ENCODE results near the gene TM9SF4.

Gene TM9SF4

GRCh38 chr20:32150291-32150848 lies 40.9 kb downstream of the TM9SF4 start:
- DNase-seq (ENCODE audit: low read depth, low spot score) = no peak
- Histone ChIP-seq H3K9me3 (ENCODE audit: low read depth, low read length) (no peaks in the 10 kb centered on the region), H3K9ac (ENCODE audit: insufficient read length) (no peak overlapping the region), H3K4me3 (no peak overlapping the region), H3K36me3 (ENCODE audit: insufficient read depth, low read length) (peaks cover 64% of the 10 kb centered on the region), H3K27ac (no peak overlapping the region)
- TF ChIP-seq FOXP2 (optimal IDR thresholded peaks at IDR 0.05; ENCODE audit: control extremely low read depth, extremely low read length, insufficient read depth) = no peak
- TF ChIP-seq POLR2AphosphoS5 (IDR thresholded peaks at IDR 0.05; ENCODE audit: borderline replicate concordance, low read depth, low read length) = no peak
- TF ChIP-seq EZH2 (IDR thresholded peaks at IDR 0.05) = no peak

- H3K36me3 ChIP-seq (ENCODE audit: insufficient read depth, low read length) = peaks cover 48% of the 10 kb centered on the region
Observed at GRCh38 chr20:32152421-32153155, 43.1 kb downstream of the TM9SF4 start.

GRCh38 chr20:32153156-32153665 lies 43.7 kb downstream of the TM9SF4 start:
- no peak for DNase-seq (ENCODE audit: low read depth, low spot score)
- Histone ChIP-seq H3K27ac (no peak overlapping the region), H3K36me3 (ENCODE audit: insufficient read depth, low read length) (peaks cover 48% of the 10 kb centered on the region), H3K9ac (ENCODE audit: insufficient read length) (no peak overlapping the region), H3K4me3 (no peak overlapping the region), H3K9me3 (ENCODE audit: low read depth, low read length) (no peaks in the 10 kb centered on the region)
- TF ChIP-seq POLR2AphosphoS5 (IDR thresholded peaks at IDR 0.05; ENCODE audit: borderline replicate concordance, low read depth, low read length) (no peak), EZH2 (IDR thresholded peaks at IDR 0.05) (no peak), FOXP2 (optimal IDR thresholded peaks at IDR 0.05; ENCODE audit: control extremely low read depth, extremely low read length, insufficient read depth) (no peak)

More at GRCh38 chr20:32152421-32153155, 43.1 kb downstream of the TM9SF4 start:
- DNase-seq (ENCODE audit: low read depth, low spot score) = no peak
- no peak overlapping the region for H3K4me3 ChIP-seq
- TF ChIP-seq EZH2 (IDR thresholded peaks at IDR 0.05) (no peak), FOXP2 (optimal IDR thresholded peaks at IDR 0.05; ENCODE audit: control extremely low read depth, extremely low read length, insufficient read depth) (no peak), POLR2AphosphoS5 (IDR thresholded peaks at IDR 0.05; ENCODE audit: borderline replicate concordance, low read depth, low read length) (no peak)
- no peak overlapping the region for H3K9ac ChIP-seq (ENCODE audit: insufficient read length)
- H3K27ac ChIP-seq = no peak overlapping the region
- H3K9me3 ChIP-seq (ENCODE audit: low read depth, low read length) = no peaks in the 10 kb centered on the region

- peaks cover 51% of the 10 kb centered on the region for H3K36me3 ChIP-seq (ENCODE audit: insufficient read depth, low read length)
- TF ChIP-seq POLR2AphosphoS5 (IDR thresholded peaks at IDR 0.05; ENCODE audit: borderline replicate concordance, low read depth, low read length) = no peak
- no peak for TF ChIP-seq EZH2 (IDR thresholded peaks at IDR 0.05)
- no peak for TF ChIP-seq FOXP2 (optimal IDR thresholded peaks at IDR 0.05; ENCODE audit: control extremely low read depth, extremely low read length, insufficient read depth)
- H3K9ac ChIP-seq (ENCODE audit: insufficient read length) = no peak overlapping the region
- no peak overlapping the region for H3K4me3 ChIP-seq
- no peak for DNase-seq (ENCODE audit: low read depth, low spot score)
- H3K9me3 ChIP-seq (ENCODE audit: low read depth, low read length) = no peaks in the 10 kb centered on the region
- H3K27ac ChIP-seq = no peak overlapping the region
Observed at GRCh38 chr20:32153771-32154170, 44.3 kb downstream of the TM9SF4 start.

- Histone ChIP-seq H3K9me3 (ENCODE audit: low read depth, low read length) (no peaks in the 10 kb centered on the region), H3K9ac (ENCODE audit: insufficient read length) (no peak overlapping the region), H3K27ac (no peak overlapping the region), H3K4me3 (no peak overlapping the region), H3K36me3 (ENCODE audit: insufficient read depth, low read length) (peaks cover 48% of the 10 kb centered on the region)
- no peak for DNase-seq (ENCODE audit: low read depth, low spot score)
- TF ChIP-seq POLR2AphosphoS5 (IDR thresholded peaks at IDR 0.05; ENCODE audit: borderline replicate concordance, low read depth, low read length) (no peak), FOXP2 (optimal IDR thresholded peaks at IDR 0.05; ENCODE audit: control extremely low read depth, extremely low read length, insufficient read depth) (no peak), EZH2 (IDR thresholded peaks at IDR 0.05) (no peak)
Observed at GRCh38 chr20:32155017-32155981, 45.8 kb downstream of the TM9SF4 start.

- DNase-seq (ENCODE audit: low read depth, low spot score) = no peak
- TF ChIP-seq FOXP2 (optimal IDR thresholded peaks at IDR 0.05; ENCODE audit: control extremely low read depth, extremely low read length, insufficient read depth) (no peak), EZH2 (IDR thresholded peaks at IDR 0.05) (no peak), POLR2AphosphoS5 (IDR thresholded peaks at IDR 0.05; ENCODE audit: borderline replicate concordance, low read depth, low read length) (no peak)
Observed at GRCh38 chr20:32157611-32158010, 48.1 kb downstream of the TM9SF4 start.

GRCh38 chr20:32158351-32158750 lies 48.8 kb downstream of the TM9SF4 start:
- Histone ChIP-seq H3K36me3 (ENCODE audit: insufficient read depth, low read length) (peaks cover 56% of the 10 kb centered on the region), H3K9ac (ENCODE audit: insufficient read length) (no peak overlapping the region), H3K9me3 (ENCODE audit: low read depth, low read length) (no peaks in the 10 kb centered on the region), H3K4me3 (no peak overlapping the region), H3K27ac (no peak overlapping the region)
- DNase-seq (ENCODE audit: low read depth, low spot score) = no peak
- no peak for TF ChIP-seq FOXP2 (optimal IDR thresholded peaks at IDR 0.05; ENCODE audit: control extremely low read depth, extremely low read length, insufficient read depth)
- TF ChIP-seq EZH2 (IDR thresholded peaks at IDR 0.05) = no peak

More at GRCh38 chr20:32157611-32158010, 48.1 kb downstream of the TM9SF4 start:
- H3K27ac ChIP-seq = no peak overlapping the region
- H3K36me3 ChIP-seq (ENCODE audit: insufficient read depth, low read length) = peaks cover 60% of the 10 kb centered on the region
- H3K9me3 ChIP-seq (ENCODE audit: low read depth, low read length) = no peaks in the 10 kb centered on the region
- no peak overlapping the region for H3K4me3 ChIP-seq
- no peak overlapping the region for H3K9ac ChIP-seq (ENCODE audit: insufficient read length)
